Measurements from ENCODE around the gene TPO. TPM values are rescaled to one million over a fixed set of nuclear protein-coding genes. Genes with fewer than 3 reads are reported as not detected.

TPO gene
- total RNA-seq, 1 experiment from 2014 or later: not detected

GRCh38 chr2:1561259-1561658 lies 148.0 kb downstream of the TPO start (continued):
- TF ChIP-seq, protein P1, sequence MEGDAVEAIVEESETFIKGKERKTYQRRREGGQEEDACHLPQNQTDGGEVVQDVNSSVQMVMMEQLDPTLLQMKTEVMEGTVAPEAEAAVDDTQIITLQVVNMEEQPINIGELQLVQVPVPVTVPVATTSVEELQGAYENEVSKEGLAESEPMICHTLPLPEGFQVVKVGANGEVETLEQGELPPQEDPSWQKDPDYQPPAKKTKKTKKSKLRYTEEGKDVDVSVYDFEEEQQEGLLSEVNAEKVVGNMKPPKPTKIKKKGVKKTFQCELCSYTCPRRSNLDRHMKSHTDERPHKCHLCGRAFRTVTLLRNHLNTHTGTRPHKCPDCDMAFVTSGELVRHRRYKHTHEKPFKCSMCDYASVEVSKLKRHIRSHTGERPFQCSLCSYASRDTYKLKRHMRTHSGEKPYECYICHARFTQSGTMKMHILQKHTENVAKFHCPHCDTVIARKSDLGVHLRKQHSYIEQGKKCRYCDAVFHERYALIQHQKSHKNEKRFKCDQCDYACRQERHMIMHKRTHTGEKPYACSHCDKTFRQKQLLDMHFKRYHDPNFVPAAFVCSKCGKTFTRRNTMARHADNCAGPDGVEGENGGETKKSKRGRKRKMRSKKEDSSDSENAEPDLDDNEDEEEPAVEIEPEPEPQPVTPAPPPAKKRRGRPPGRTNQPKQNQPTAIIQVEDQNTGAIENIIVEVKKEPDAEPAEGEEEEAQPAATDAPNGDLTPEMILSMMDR (IDR thresholded peaks at IDR 0.05): no peak

- CTCF ChIA-PET: interaction anchor here (0.9 to 1.5 kb wide), 3 partner anchors 11 to 208 kb away, joined by 3 to 16 read pairs (median 3); no protein-coding TSS in a partner anchor
- ATAC-seq (peak; percentile 24; the same call in 1 of the 2 replicates), DNase-seq (ENCODE audit: low spot score) (no peak)
- Mint-ChIP-seq H3K27ac (no peak overlapping the region), H3K4me3 (no peak overlapping the region), H3K9me3 (peaks cover 7% of the 10 kb centered on the region), H3K36me3 (no peaks in the 10 kb centered on the region), H3K27me3 (ENCODE audit: low read depth) (no peaks in the 10 kb centered on the region), H3K4me1 (peaks cover 12% of the 10 kb centered on the region)
- POLR2A ChIA-PET: no interaction called here
- TF ChIP-seq FOXK1 (CRISPR knock-in tag; IDR thresholded peaks at IDR 0.05): no peak
These were observed 148.7 kb downstream of the TPO start for GRCh38 chr2:1561811-1562421.

- Mint-ChIP-seq H3K4me1 (peaks cover 12% of the 10 kb centered on the region), H3K36me3 (peaks cover 10% of the 10 kb centered on the region), H3K27ac (no peak overlapping the region), H3K27me3 (ENCODE audit: low read depth) (no peaks in the 10 kb centered on the region), H3K4me3 (no peak overlapping the region), H3K9me3 (peaks cover 18% of the 10 kb centered on the region)
- DNase-seq (ENCODE audit: low spot score): no peak
- TF ChIP-seq RORB (CRISPR knock-in tag; IDR thresholded peaks at IDR 0.05): no peak
- no peak for TF ChIP-seq ATF6 (CRISPR knock-in tag; IDR thresholded peaks at IDR 0.05)
- no peak for TF ChIP-seq TP53 (CRISPR knock-in tag; IDR thresholded peaks at IDR 0.05)
- no peak for TF ChIP-seq NFATC4 (CRISPR knock-in tag; IDR thresholded peaks at IDR 0.05)
- TF ChIP-seq ZNF317 (CRISPR knock-in tag; IDR thresholded peaks at IDR 0.05; ENCODE audit: borderline replicate concordance, low read depth): no peak
- TF ChIP-seq ZMAT4 (CRISPR knock-in tag; IDR thresholded peaks at IDR 0.05): no peak
- TF ChIP-seq SP1 (CRISPR knock-in tag; conservative IDR thresholded peaks at IDR 0.05): no peak
- no peak for TF ChIP-seq FOXK1 (CRISPR knock-in tag; IDR thresholded peaks at IDR 0.05)
- no peak for TF ChIP-seq ZNF416 (CRISPR knock-in tag; IDR thresholded peaks at IDR 0.05)
- TF ChIP-seq, protein P2, sequence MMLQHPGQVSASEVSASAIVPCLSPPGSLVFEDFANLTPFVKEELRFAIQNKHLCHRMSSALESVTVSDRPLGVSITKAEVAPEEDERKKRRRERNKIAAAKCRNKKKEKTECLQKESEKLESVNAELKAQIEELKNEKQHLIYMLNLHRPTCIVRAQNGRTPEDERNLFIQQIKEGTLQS (CRISPR knock-in tag; conservative IDR thresholded peaks at IDR 0.05): no peak
- TF ChIP-seq JUN (CRISPR knock-in tag; IDR thresholded peaks at IDR 0.05): no peak
- TF ChIP-seq ZNF121 (CRISPR knock-in tag; IDR thresholded peaks at IDR 0.05): no peak
- no peak for TF ChIP-seq E2F1 (CRISPR knock-in tag; IDR thresholded peaks at IDR 0.05)
- no peak for TF ChIP-seq ZNF425 (CRISPR knock-in tag; conservative IDR thresholded peaks at IDR 0.05)
- TF ChIP-seq FOXP1 (CRISPR knock-in tag; IDR thresholded peaks at IDR 0.05; ENCODE audit: borderline replicate concordance): no peak
- no peak for TF ChIP-seq HMGXB4 (CRISPR knock-in tag; IDR thresholded peaks at IDR 0.05)
- no peak for ATAC-seq
- ChIA-PET CTCF (no interaction called here), POLR2A (no interaction called here)
These were observed 150.0 kb downstream of the TPO start for GRCh38 chr2:1563084-1563857.
